ENCODE data around the gene ACSF2.

ACSF2 gene

GRCh38 chr17:50477976-50478375, 52.0 kb downstream of the ACSF2 start:
- DNase-seq (ENCODE audit: low spot score) = no peak

- DNase-seq (ENCODE audit: low spot score) = peak; percentile 88
Measured at GRCh38 chr17:50478391-50479381, 52.7 kb downstream of the ACSF2 start, which contains the start of gene RSAD1. Gene RSAD1 (plus strand): TSS chr17:50478860. CDS start chr17:50478885, 25 bp downstream.

GRCh38 chr17:50479522-50480141, 53.6 kb downstream of the ACSF2 start:
- peak; percentile 36 for DNase-seq (ENCODE audit: low spot score)

- DNase-seq (ENCODE audit: low spot score) = no peak
Measured at GRCh38 chr17:50480142-50480764, 54.2 kb downstream of the ACSF2 start.

GRCh38 chr17:50480854-50481490, 55.0 kb downstream of the ACSF2 start:
- DNase-seq (ENCODE audit: low spot score) = no peak

- no peak for DNase-seq (ENCODE audit: low spot score)
Measured at GRCh38 chr17:50481648-50482047, 55.6 kb downstream of the ACSF2 start.

- no peak for DNase-seq (ENCODE audit: low spot score)
Measured at GRCh38 chr17:50482110-50482509, 56.1 kb downstream of the ACSF2 start.

GRCh38 chr17:50482516-50482915, 56.5 kb downstream of the ACSF2 start:
- peak; percentile 89 for DNase-seq (ENCODE audit: low spot score)

- no peak for DNase-seq (ENCODE audit: low spot score)
Measured at GRCh38 chr17:50483266-50483665, 57.2 kb downstream of the ACSF2 start.

- no peak for DNase-seq (ENCODE audit: low spot score)
Measured at GRCh38 chr17:50484386-50485155, 58.6 kb downstream of the ACSF2 start.

GRCh38 chr17:50487213-50488096, 61.4 kb downstream of the ACSF2 start:
- DNase-seq (ENCODE audit: low spot score) = no peak

GRCh38 chr17:50488880-50489279, 62.9 kb downstream of the ACSF2 start:
- DNase-seq (ENCODE audit: low spot score) = no peak

- no peak for DNase-seq (ENCODE audit: low spot score)
Measured at GRCh38 chr17:50491505-50491904, 65.5 kb downstream of the ACSF2 start.

GRCh38 chr17:50492214-50492613, 66.2 kb downstream of the ACSF2 start:
- DNase-seq (ENCODE audit: low spot score) = no peak

- DNase-seq (ENCODE audit: low spot score) = no peak
Measured at GRCh38 chr17:50493744-50494143, 67.7 kb downstream of the ACSF2 start.

GRCh38 chr17:50495217-50495823, 69.3 kb downstream of the ACSF2 start:
- no peak for DNase-seq (ENCODE audit: low spot score)

GRCh38 chr17:50495918-50496317, 69.9 kb downstream of the ACSF2 start:
- DNase-seq (ENCODE audit: low spot score) = no peak

- no peak for DNase-seq (ENCODE audit: low spot score)
Measured at GRCh38 chr17:50498021-50498874, 72.2 kb downstream of the ACSF2 start.

GRCh38 chr17:50499270-50499669, 73.3 kb downstream of the ACSF2 start:
- DNase-seq (ENCODE audit: low spot score) = no peak
